Activated naive CD8-positive, alpha-beta T cell treated with anti-CD3 and anti-CD28 coated beads for 36 hours (primary cell): ENCODE measurements around the gene MEGF11. TPM values are rescaled to one million over a fixed set of nuclear protein-coding genes. Genes with fewer than 3 reads are reported as not detected.
"Not testable (repeated sequence)": the region's sequence is repeated elsewhere in the genome, so short reads cannot be mapped to it uniquely, and the experiment has no call there.

Experiments
- DNase-seq: peaks from one replicate; pipeline ENCODE4 v3.0.0; 2021
- H3K27ac Mint-ChIP-seq: one replicate; pipeline ENCODE4 v1.8.0; 2022; ENCODE audit warnings: mild to moderate bottlenecking, moderate library complexity, mixed read lengths
- H3K27me3 Mint-ChIP-seq: one replicate; pipeline ENCODE4 v1.8.0; 2022; ENCODE audit warnings: mild to moderate bottlenecking, mixed read lengths
- H3K36me3 Mint-ChIP-seq: one replicate; pipeline ENCODE4 v1.8.0; 2021; ENCODE audit warnings: mild to moderate bottlenecking, mixed read lengths
- H3K4me1 Mint-ChIP-seq: one replicate; pipeline ENCODE4 v1.8.0; 2021; ENCODE audit warnings: mixed read lengths
- H3K4me3 Mint-ChIP-seq: one replicate; pipeline ENCODE4 v1.8.0; 2022; ENCODE audit warnings: mild to moderate bottlenecking, moderate library complexity, mixed read lengths
- H3K9me3 Mint-ChIP-seq: one replicate; pipeline ENCODE4 v1.8.0; 2022; ENCODE audit warnings: mixed read lengths
- total RNA-seq, 2 experiments: library from RNA; stranded (reverse); gene quantifications; one replicate each; pipeline ENCODE4 v1.2.3, GENCODE V29; 2021

Gene MEGF11
- total RNA-seq, 2 experiments from 2014 or later: not detected

- no peaks in the 10 kb centered on the region for H3K4me1 Mint-ChIP-seq
- peaks cover 13% of the 10 kb centered on the region for H3K27me3 Mint-ChIP-seq
- no peaks in the 10 kb centered on the region for H3K9me3 Mint-ChIP-seq
- H3K27ac Mint-ChIP-seq: no peak overlapping the region
- H3K36me3 Mint-ChIP-seq: no peaks in the 10 kb centered on the region
- no peak for DNase-seq
- no peak overlapping the region for H3K4me3 Mint-ChIP-seq
Measured at GRCh38 chr15:66006986-66007385, 246.6 kb downstream of the MEGF11 start.

GRCh38 chr15:66004618-66005262 lies 248.8 kb downstream of the MEGF11 start:
- no peak overlapping the region for H3K27ac Mint-ChIP-seq
- H3K27me3 Mint-ChIP-seq: peaks cover 19% of the 10 kb centered on the region
- no peak overlapping the region for H3K4me3 Mint-ChIP-seq
- DNase-seq: no peak
- H3K9me3 Mint-ChIP-seq: no peaks in the 10 kb centered on the region
- H3K4me1 Mint-ChIP-seq: peaks cover 3% of the 10 kb centered on the region
- no peaks in the 10 kb centered on the region for H3K36me3 Mint-ChIP-seq

- not testable (repeated sequence) for DNase-seq, H3K4me1 Mint-ChIP-seq, H3K9me3 Mint-ChIP-seq, H3K4me3 Mint-ChIP-seq, H3K27ac Mint-ChIP-seq, H3K36me3 Mint-ChIP-seq
- peaks cover 19% of the 10 kb centered on the region for H3K27me3 Mint-ChIP-seq
Measured at GRCh38 chr15:66003129-66003528, 250.4 kb downstream of the MEGF11 start.

- Mint-ChIP-seq H3K9me3 (no peaks in the 10 kb centered on the region), H3K27ac (no peak overlapping the region), H3K4me1 (peaks cover 3% of the 10 kb centered on the region), H3K27me3 (peaks cover 15% of the 10 kb centered on the region), H3K4me3 (no peak overlapping the region), H3K36me3 (no peaks in the 10 kb centered on the region)
- no peak for DNase-seq
Measured at GRCh38 chr15:66001717-66002426, 251.7 kb downstream of the MEGF11 start.

GRCh38 chr15:66001042-66001441 lies 252.5 kb downstream of the MEGF11 start:
- Mint-ChIP-seq H3K4me3 (no peak overlapping the region), H3K27ac (no peak overlapping the region), H3K27me3 (peaks cover 15% of the 10 kb centered on the region), H3K36me3 (no peaks in the 10 kb centered on the region), H3K4me1 (peaks cover 3% of the 10 kb centered on the region), H3K9me3 (no peaks in the 10 kb centered on the region)
- DNase-seq: no peak

- Mint-ChIP-seq H3K36me3 (no peaks in the 10 kb centered on the region), H3K27ac (no peak overlapping the region), H3K4me3 (no peak overlapping the region), H3K4me1 (peaks cover 3% of the 10 kb centered on the region), H3K9me3 (no peaks in the 10 kb centered on the region), H3K27me3 (peaks cover 16% of the 10 kb centered on the region)
- no peak for DNase-seq
Measured at GRCh38 chr15:65998486-65998885, 255.1 kb downstream of the MEGF11 start.

- peaks cover 24% of the 10 kb centered on the region for H3K27me3 Mint-ChIP-seq
- H3K27ac Mint-ChIP-seq: no peak overlapping the region
- no peaks in the 10 kb centered on the region for H3K9me3 Mint-ChIP-seq
- no peak for DNase-seq
- H3K4me1 Mint-ChIP-seq: peaks cover 3% of the 10 kb centered on the region
- no peaks in the 10 kb centered on the region for H3K36me3 Mint-ChIP-seq
- no peak overlapping the region for H3K4me3 Mint-ChIP-seq
Measured at GRCh38 chr15:65996901-65997300, 256.6 kb downstream of the MEGF11 start.

GRCh38 chr15:65994832-65995231 lies 258.7 kb downstream of the MEGF11 start:
- no peaks in the 10 kb centered on the region for H3K9me3 Mint-ChIP-seq
- H3K4me3 Mint-ChIP-seq: no peak overlapping the region
- H3K27me3 Mint-ChIP-seq: peaks cover 19% of the 10 kb centered on the region
- no peak overlapping the region for H3K27ac Mint-ChIP-seq
- no peaks in the 10 kb centered on the region for H3K4me1 Mint-ChIP-seq
- no peak for DNase-seq
- no peaks in the 10 kb centered on the region for H3K36me3 Mint-ChIP-seq

GRCh38 chr15:65993762-65994161 lies 259.8 kb downstream of the MEGF11 start:
- Mint-ChIP-seq H3K36me3 (no peaks in the 10 kb centered on the region), H3K27me3 (peaks cover 19% of the 10 kb centered on the region), H3K27ac (no peak overlapping the region), H3K4me3 (no peak overlapping the region), H3K9me3 (no peaks in the 10 kb centered on the region), H3K4me1 (no peaks in the 10 kb centered on the region)
- DNase-seq: no peak

GRCh38 chr15:65993236-65993635 lies 260.3 kb downstream of the MEGF11 start:
- H3K27me3 Mint-ChIP-seq: peaks cover 19% of the 10 kb centered on the region
- no peaks in the 10 kb centered on the region for H3K4me1 Mint-ChIP-seq
- no peak overlapping the region for H3K27ac Mint-ChIP-seq
- no peak for DNase-seq
- H3K9me3 Mint-ChIP-seq: no peaks in the 10 kb centered on the region
- no peak overlapping the region for H3K4me3 Mint-ChIP-seq
- H3K36me3 Mint-ChIP-seq: no peaks in the 10 kb centered on the region

- no peak overlapping the region for H3K4me3 Mint-ChIP-seq
- no peak overlapping the region for H3K27ac Mint-ChIP-seq
- no peak for DNase-seq
- H3K4me1 Mint-ChIP-seq: no peaks in the 10 kb centered on the region
- no peaks in the 10 kb centered on the region for H3K9me3 Mint-ChIP-seq
- no peaks in the 10 kb centered on the region for H3K36me3 Mint-ChIP-seq
- peaks cover 25% of the 10 kb centered on the region for H3K27me3 Mint-ChIP-seq
Measured at GRCh38 chr15:65991721-65992483, 261.6 kb downstream of the MEGF11 start.

- Mint-ChIP-seq H3K9me3 (no peaks in the 10 kb centered on the region), H3K27me3 (peaks cover 37% of the 10 kb centered on the region), H3K36me3 (no peaks in the 10 kb centered on the region), H3K4me3 (no peak overlapping the region), H3K4me1 (no peaks in the 10 kb centered on the region), H3K27ac (no peak overlapping the region)
- DNase-seq: no peak
Measured at GRCh38 chr15:65990298-65990981, 263.1 kb downstream of the MEGF11 start.

- peaks cover 45% of the 10 kb centered on the region for H3K27me3 Mint-ChIP-seq
- no peak for DNase-seq
- H3K4me3 Mint-ChIP-seq: no peak overlapping the region
- no peaks in the 10 kb centered on the region for H3K9me3 Mint-ChIP-seq
- no peaks in the 10 kb centered on the region for H3K36me3 Mint-ChIP-seq
- H3K4me1 Mint-ChIP-seq: no peaks in the 10 kb centered on the region
- H3K27ac Mint-ChIP-seq: no peak overlapping the region
Measured at GRCh38 chr15:65987100-65987499, 266.4 kb downstream of the MEGF11 start.

GRCh38 chr15:65986416-65986815 lies 267.1 kb downstream of the MEGF11 start:
- no peaks in the 10 kb centered on the region for H3K9me3 Mint-ChIP-seq
- H3K4me3 Mint-ChIP-seq: no peak overlapping the region
- H3K27ac Mint-ChIP-seq: no peak overlapping the region
- H3K36me3 Mint-ChIP-seq: no peaks in the 10 kb centered on the region
- DNase-seq: no peak
- no peaks in the 10 kb centered on the region for H3K4me1 Mint-ChIP-seq
- H3K27me3 Mint-ChIP-seq: peaks cover 45% of the 10 kb centered on the region

- DNase-seq: no peak
- Mint-ChIP-seq H3K9me3 (no peaks in the 10 kb centered on the region), H3K27ac (no peak overlapping the region), H3K4me1 (no peaks in the 10 kb centered on the region), H3K27me3 (peaks cover 45% of the 10 kb centered on the region), H3K36me3 (no peaks in the 10 kb centered on the region), H3K4me3 (no peak overlapping the region)
Measured at GRCh38 chr15:65985387-65985786, 268.2 kb downstream of the MEGF11 start.
